NCI-H2107 (cell line): ENCODE data around the gene EPHB2.
A peak's percentile ranks its signal among the peaks of the same experiment; 100 is the strongest.

Source experiments
- DNase-seq: peaks from one replicate; lab custom pipeline; 2025; lab: John Stamatoyannopoulos, UW

Gene EPHB2

DNA sequence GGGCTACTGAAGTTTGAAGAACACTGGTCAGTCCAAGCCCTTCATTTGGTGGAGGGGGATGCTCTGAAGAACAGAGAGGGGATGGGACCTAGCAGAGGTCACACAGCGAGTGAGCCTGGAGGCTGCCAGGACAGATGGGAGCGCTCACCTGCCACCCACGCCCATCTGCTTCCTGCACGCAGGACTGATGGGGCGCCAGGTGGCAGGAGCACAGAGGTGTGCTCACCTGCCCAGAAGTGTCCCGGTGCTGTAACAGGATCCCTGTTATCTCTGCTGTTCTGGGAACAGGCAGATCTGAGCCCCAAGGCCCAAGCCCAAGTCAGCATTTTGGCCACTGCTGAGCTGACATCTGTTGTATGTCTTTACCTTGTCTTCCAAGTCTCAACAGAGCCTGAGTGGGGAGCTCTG is 40.5 kb downstream of the EPHB2 start:
- peak; percentile 57 for DNase-seq

GRCh38 chr1:22752339-22752738 is 41.7 kb downstream of the EPHB2 start:
- DNase-seq = no peak

DNA sequence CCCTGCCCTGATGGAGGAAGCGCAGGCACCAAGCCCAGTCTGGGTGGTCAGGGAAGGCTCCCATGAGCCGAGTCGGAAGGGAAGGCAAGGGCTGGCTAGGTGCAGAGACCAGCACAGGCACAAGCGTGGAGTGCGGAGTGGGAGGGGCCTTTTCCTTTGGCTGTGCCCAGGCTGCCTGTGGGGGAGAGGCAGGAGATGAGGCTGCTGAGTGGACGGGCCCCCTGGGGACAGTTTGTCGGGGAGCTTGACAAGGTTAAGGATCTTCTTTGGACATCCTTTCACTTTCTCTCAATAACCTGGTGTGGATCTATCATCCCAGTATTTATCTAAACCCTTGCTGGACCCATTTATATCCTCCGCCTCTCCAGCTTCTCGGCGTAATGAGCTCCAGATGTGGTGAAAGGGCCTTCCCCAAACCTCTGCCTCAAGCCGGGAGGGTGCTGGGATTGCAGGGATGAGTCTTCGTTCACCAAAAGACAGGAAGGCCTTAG is 42.9 kb downstream of the EPHB2 start:
- no peak for DNase-seq

DNA sequence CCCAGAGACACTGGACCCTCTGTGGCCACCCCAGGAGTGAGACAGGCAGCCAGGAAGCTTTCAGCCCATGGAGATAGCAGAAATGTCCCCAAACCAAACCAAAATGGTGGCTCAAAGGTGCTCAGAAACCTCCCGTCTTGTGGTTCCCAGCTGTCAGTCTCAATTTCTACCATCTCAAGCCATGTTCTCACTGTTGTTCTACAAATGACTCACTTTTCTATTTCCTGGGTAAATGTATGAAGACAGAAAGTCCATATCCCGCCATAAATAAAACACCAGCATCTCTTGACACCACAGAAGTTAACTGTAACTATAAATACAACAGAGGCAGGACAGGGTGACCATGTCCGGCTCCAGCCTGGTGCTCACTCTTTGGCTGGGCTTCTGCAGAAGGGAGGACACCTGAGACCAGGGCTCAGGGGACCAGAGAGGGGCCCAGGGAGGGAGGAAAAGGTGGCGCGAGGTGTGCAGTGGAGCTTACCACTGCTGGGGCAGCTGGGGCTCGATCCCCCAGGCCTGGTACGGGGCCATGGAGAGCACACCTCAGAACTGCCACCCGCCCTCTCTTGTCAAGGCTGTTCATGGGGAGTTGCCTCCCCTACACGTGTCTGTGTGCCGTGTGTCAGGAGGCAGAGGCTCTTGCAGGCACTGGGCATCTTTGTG is 43.6 kb downstream of the EPHB2 start:
- no peak for DNase-seq

GRCh38 chr1:22754824-22755223 is 44.2 kb downstream of the EPHB2 start:
- DNase-seq = no peak

DNA sequence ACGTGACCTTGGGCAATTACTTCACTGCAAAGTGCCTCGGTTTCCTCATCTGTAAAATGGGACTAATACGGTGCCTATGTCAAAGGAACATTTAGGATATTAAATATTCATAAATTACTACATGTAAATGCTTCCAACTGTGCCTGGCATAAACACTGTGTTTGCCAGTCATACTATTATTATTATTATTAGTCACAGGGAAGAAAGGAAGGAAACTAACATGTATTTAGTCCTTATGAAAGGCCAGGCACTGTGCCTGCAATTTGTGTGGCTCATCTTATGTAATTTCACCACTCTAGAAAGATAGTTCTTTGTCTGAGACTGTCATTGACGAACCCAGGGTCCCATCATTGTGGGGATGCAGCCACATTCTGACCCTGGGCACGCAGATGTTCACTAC is 45.0 kb downstream of the EPHB2 start:
- DNase-seq = no peak

- DNase-seq = no peak
Measured at GRCh38 chr1:22756125-22756735, 45.6 kb downstream of the EPHB2 start.

DNA sequence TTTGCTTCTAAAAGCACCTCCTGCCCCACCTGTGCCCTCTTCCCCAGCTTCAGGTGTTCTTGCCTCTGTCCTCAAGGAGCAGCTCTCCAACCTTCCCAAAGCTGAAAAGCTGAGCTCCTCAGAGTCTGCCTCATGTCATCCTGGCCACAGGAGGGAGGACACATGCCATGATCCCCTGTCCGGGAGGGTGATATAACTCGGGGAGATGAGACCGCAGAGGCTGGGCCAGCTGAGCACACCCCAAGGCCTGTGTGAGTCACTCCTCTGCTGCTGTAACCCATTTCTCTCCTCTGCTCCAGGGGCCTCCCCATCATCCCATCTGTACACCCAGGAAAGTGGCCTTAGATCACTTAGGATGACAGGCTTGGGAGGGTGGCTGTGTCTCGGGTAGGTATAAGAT is 49.8 kb downstream of the EPHB2 start:
- no peak for DNase-seq

- no peak for DNase-seq
Measured at GRCh38 chr1:22761101-22761500, 50.5 kb downstream of the EPHB2 start.

- DNase-seq = no peak
Measured at GRCh38 chr1:22761821-22762220, 51.2 kb downstream of the EPHB2 start.

- DNase-seq = no peak
Measured at GRCh38 chr1:22763487-22764200, 53.0 kb downstream of the EPHB2 start.

DNA sequence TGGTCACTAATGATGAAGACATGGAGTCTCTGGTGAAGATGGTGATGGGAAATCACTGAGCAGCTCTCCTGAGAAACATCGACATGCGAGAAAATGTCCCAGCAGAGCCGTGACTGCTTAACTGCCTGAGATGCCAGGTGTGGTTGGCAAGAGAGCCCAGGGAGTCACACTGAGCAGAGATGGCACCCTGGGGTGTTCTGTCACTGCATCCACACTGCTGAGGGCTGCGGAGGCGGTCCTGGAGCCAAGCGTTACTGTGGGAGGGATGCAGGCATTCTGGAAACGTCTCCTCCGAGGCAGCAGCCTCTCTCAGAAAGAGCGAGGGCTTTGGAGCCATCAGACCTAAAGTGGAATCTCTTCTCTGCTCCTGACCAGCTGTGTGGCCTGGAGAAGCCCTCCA is 57.2 kb downstream of the EPHB2 start:
- DNase-seq = no peak

DNA sequence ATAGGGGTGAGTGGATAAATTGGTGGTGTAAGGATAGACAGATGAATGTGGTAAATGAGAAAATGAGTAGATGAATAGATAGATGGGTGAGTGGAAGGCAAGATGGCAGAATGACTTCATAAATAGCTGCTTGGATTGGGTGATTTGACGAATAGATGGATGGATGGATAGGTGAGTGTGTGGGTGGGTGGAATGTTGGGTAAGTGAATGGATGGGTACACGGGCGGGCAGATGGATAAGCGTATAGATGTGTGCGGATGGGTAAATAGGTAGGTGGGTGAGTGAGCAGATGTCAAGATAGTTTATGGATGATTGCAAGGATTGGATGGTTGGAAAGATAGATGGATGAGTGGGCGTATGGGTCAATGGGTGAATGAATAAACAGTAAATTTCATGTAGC is 59.3 kb downstream of the EPHB2 start:
- DNase-seq = no peak

DNA sequence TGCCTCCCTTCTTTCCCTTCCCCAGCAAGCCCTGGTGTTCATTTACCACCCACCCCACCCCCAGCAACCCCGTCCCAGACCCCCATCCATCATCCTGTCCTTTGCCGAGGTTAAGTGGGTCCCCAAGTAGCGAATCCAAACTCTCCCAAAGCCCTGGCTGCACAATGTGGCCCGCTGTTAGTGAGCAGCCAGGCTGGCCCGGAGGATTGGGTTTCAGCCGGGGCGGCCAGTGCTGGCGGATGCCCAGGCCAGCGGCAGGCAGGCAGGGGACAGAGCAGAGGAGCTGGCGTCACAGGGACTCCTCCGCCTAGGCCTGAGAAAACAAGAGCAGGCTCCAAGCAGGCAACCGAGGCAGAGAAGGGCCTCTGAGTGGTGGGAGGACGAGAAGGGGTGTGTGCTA is 61.4 kb downstream of the EPHB2 start:
- DNase-seq = no peak

- no peak for DNase-seq
Measured at GRCh38 chr1:22773981-22774832, 63.6 kb downstream of the EPHB2 start.

DNA sequence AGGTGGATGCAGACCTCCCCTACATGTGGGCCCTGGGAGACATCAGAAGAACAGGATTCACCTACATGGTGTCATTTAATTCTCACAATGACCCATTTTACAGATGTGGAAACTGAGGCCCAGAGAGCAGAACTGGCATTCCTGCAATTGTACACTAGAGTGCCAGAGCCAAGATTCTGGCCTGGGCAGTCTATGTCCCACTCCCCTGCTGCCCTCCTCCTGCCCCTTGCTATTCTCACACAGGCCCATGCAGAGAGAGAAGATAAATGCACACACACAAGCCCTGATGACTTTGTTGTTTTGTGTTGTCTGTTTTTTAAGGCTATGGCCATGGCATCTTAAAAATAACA is 64.2 kb downstream of the EPHB2 start:
- DNase-seq = no peak

GRCh38 chr1:22775478-22775877 is 64.8 kb downstream of the EPHB2 start:
- DNase-seq = no peak

DNA sequence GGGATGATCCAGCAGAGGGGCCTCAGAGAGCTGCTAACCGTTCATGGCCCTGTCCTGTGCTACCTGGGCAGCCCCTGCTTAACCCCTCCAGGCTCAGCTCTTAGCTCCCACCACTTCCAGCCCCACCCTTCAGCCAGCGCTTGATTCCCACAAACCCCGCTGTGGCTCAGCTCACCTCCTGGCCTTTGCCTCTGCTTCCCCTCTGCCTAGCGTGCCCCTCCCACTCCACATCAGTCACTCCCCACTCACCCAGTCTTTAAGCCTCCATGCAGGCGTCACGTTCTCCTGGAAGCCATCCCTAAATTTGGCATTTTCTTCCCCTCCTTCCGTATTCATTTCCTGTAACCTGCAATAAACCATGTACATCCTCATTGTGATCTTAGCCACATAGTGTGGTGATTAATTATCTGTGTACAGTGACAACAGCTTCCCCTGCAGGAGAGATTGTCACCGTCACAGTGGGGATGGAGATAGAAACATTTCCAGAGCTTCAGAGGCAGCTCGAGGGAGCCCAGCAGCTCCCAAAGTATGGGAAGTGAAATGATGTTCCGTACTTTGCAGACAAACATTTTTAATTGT is 65.5 kb downstream of the EPHB2 start:
- no peak for DNase-seq

- no peak for DNase-seq
Measured at GRCh38 chr1:22777388-22778057, 66.9 kb downstream of the EPHB2 start.

- DNase-seq = no peak
Measured at GRCh38 chr1:22778408-22778807, 67.8 kb downstream of the EPHB2 start.

- DNase-seq = no peak
Measured at GRCh38 chr1:22778862-22779520, 68.4 kb downstream of the EPHB2 start.
